Muscle of leg (tissue), 16 donors: ENCODE data around the gene CCSER2. TPM values are rescaled to one million over a fixed set of nuclear protein-coding genes. Genes with fewer than 3 reads are reported as not detected.
"Not testable (repeated sequence)": the region's sequence is repeated elsewhere in the genome, so short reads cannot be mapped to it uniquely, and the experiment has no call there.

Experiments used
- DNase-seq: peaks from one replicate; pipeline ENCODE4 v3.0.0; 2013
- H3K27ac ChIP-seq: one replicate; pipeline ENCODE4 v1.5.1; 2013; ENCODE audit warnings: mild to moderate bottlenecking, low read length, control low read depth
- H3K27me3 ChIP-seq: one replicate; pipeline ENCODE4 v1.6.1; 2013; ENCODE audit warnings: low read length; ENCODE audit not compliant: control insufficient read depth, insufficient read depth
- H3K36me3 ChIP-seq: one replicate; pipeline ENCODE4 v1.6.1; 2013; ENCODE audit warnings: low read length; ENCODE audit not compliant: control insufficient read depth, insufficient read depth
- H3K4me1 ChIP-seq: one replicate; pipeline ENCODE4 v1.6.1; 2013; ENCODE audit warnings: low read length; ENCODE audit not compliant: control insufficient read depth, insufficient read depth
- H3K4me3 ChIP-seq: one replicate; pipeline ENCODE4 v1.5.1; 2013; ENCODE audit warnings: low read length, control low read depth
- H3K9me3 ChIP-seq: replicated peaks from 2 replicates; pipeline ENCODE4 v1.6.1; 2013; ENCODE audit warnings: low read depth, low read length; ENCODE audit not compliant: control insufficient read depth
- WGBS: methylation state at CpG from one replicate; pipeline ENCODE4 v1.1.5; 2013; ENCODE audit warnings: missing lambda C conversion rate; ENCODE audit not compliant: insufficient coverage; 5-methylcytosine and 5-hydroxymethylcytosine counted together
- long read RNA-seq, 11 donors: transcript quantifications; one replicate each; lab custom pipeline, GENCODE V29; 2026
- polyA plus RNA-seq, 8 donors: library from polyadenylated mRNA; unstranded; fragments of 120-200 nt; gene quantifications; one replicate each; pipeline versions ENCODE4 v1.2.1 to v1.2.3, GENCODE V29; 2013; ENCODE audit warnings: inconsistent platforms in 1 of 8, low replicate concordance in 1 of 8; ENCODE audit not compliant: insufficient read length in 8 of 8, insufficient read depth in 1 of 8
- total RNA-seq: library from RNA; stranded (reverse); fragments of 120-200 nt; gene quantifications from one replicate; pipeline ENCODE4 v1.2.4, GENCODE V29; 2013

CCSER2 gene, protein sequence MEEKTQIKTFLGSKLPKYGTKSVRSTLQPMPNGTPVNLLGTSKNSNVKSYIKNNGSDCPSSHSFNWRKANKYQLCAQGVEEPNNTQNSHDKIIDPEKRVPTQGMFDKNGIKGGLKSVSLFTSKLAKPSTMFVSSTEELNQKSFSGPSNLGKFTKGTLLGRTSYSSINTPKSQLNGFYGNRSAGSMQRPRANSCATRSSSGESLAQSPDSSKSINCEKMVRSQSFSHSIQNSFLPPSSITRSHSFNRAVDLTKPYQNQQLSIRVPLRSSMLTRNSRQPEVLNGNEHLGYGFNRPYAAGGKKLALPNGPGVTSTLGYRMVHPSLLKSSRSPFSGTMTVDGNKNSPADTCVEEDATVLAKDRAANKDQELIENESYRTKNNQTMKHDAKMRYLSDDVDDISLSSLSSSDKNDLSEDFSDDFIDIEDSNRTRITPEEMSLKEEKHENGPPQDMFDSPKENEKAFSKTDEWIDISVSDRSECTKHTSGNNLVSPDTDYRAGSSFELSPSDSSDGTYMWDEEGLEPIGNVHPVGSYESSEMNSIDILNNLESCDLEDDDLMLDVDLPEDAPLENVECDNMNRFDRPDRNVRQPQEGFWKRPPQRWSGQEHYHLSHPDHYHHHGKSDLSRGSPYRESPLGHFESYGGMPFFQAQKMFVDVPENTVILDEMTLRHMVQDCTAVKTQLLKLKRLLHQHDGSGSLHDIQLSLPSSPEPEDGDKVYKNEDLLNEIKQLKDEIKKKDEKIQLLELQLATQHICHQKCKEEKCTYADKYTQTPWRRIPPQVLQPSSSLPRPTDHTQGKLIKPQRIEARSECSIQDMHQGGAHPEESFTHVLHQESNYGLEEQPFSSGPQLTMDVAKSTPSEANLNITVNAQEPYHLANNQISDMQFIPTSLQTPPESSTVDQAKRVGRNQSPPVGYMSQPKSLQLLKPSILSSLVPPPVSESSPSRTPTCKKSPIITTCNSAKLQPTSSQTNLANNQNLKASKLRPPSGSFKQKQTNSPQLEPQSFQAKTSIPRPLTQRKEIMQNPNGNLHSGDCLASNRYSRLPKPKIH
- total RNA-seq (44.1 TPM), polyA plus RNA-seq (10 to 100 TPM; 29.1 to 41.7 (median 36.7) TPM)
- long read RNA-seq, donor 1, full-length matches to known transcripts: 5 of 5 reads
- long read RNA-seq, donor 1, partial matches to known transcripts: 0 of 5 reads
- long read RNA-seq, donor 1, other reads (novel, unspliced or antisense): 0 of 5 reads
- long read RNA-seq, donor 2: 0 reads
- long read RNA-seq, donor 3, full-length matches to known transcripts: 7 of 13 reads
- long read RNA-seq, donor 3, partial matches to known transcripts: 6 of 13 reads
- long read RNA-seq, donor 3, other reads (novel, unspliced or antisense): 0 of 13 reads
- long read RNA-seq, donor 4, full-length matches to known transcripts: 3 of 13 reads
- long read RNA-seq, donor 4, partial matches to known transcripts: 10 of 13 reads
- long read RNA-seq, donor 4, other reads (novel, unspliced or antisense): 0 of 13 reads
- long read RNA-seq, donor 5, full-length matches to known transcripts: 13 of 74 reads
- long read RNA-seq, donor 5, partial matches to known transcripts: 61 of 74 reads
- long read RNA-seq, donor 5, other reads (novel, unspliced or antisense): 0 of 74 reads
- long read RNA-seq, donor 6, full-length matches to known transcripts: 5 of 11 reads
- long read RNA-seq, donor 6, partial matches to known transcripts: 6 of 11 reads
- long read RNA-seq, donor 6, other reads (novel, unspliced or antisense): 0 of 11 reads
- long read RNA-seq, donor 7, full-length matches to known transcripts: 5 of 15 reads
- long read RNA-seq, donor 7, partial matches to known transcripts: 10 of 15 reads
- long read RNA-seq, donor 7, other reads (novel, unspliced or antisense): 0 of 15 reads
- long read RNA-seq, donor 8, full-length matches to known transcripts: 6 of 24 reads
- long read RNA-seq, donor 8, partial matches to known transcripts: 18 of 24 reads
- long read RNA-seq, donor 8, other reads (novel, unspliced or antisense): 0 of 24 reads
- long read RNA-seq, donor 9, full-length matches to known transcripts: 5 of 5 reads
- long read RNA-seq, donor 9, partial matches to known transcripts: 0 of 5 reads
- long read RNA-seq, donor 9, other reads (novel, unspliced or antisense): 0 of 5 reads
- long read RNA-seq, donor 10, full-length matches to known transcripts: 7 of 37 reads
- long read RNA-seq, donor 10, partial matches to known transcripts: 30 of 37 reads
- long read RNA-seq, donor 10, other reads (novel, unspliced or antisense): 0 of 37 reads
- long read RNA-seq, donor 11, full-length matches to known transcripts: 6 of 14 reads
- long read RNA-seq, donor 11, partial matches to known transcripts: 8 of 14 reads
- long read RNA-seq, donor 11, other reads (novel, unspliced or antisense): 0 of 14 reads

DNA sequence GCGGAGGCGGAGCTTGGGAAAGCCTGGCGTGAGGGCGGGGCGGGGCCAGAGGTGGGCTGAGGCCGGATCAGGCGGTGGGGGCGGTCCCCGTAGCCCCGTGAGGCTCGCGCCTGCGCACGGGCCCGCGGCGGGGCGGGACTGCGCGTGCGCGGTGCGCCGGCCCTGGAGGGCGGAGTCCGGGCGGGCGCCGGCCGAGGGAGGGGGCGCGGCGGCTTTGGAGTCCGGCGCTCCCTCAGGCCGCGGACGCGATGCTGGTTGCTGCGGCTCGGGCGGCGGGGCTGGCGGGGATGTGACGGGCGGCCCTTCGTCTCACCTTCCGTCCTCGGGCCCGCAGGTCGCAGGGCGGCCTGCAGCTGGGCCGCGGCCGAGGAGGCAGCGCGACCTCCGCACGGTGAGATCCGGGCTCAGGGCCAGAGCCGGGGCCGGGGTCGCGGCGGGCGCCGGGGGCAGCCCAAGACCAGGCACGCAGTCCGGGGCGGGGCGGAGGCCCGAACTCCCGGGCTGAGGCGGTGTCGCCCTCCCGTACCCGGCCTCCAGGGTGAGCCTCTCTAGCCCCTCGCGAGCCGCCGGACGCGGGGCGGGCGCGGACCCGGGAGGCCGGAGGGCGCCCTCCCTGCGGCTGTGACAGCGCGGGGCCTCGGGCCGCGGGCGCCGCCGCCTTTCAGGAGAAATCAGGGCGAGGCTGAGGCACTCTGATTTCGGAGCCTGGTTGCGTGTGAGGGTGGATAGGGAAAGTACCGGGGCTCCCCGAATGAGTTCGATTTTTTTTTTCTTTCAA lies at the start of gene CCSER2:
CCSER2 (plus strand) TSS at position 172 of the 778 bp plus-strand sequence. CDS start 42,464 bp downstream, outside the sequence.
- Histone ChIP-seq H3K4me3 (peak within 1 kb of the TSS; percentile 77), H3K9me3 (no peaks in the 10 kb centered on the region), H3K27ac (peak within 1 kb of the TSS; percentile 79), H3K36me3 (no peaks in the 10 kb centered on the region), H3K27me3 (no peaks in the 10 kb centered on the region), H3K4me1 (peaks cover 8% of the 10 kb centered on the region)
- WGBS: under 1% methylated on average over 97 of the region's 104 CpGs
- DNase-seq: peak; percentile 94

GRCh38 chr10:84279876-84280475 lies 48.4 kb upstream of the CCSER2 start:
- 75% methylated on average over 5 of the region's 31 CpGs for WGBS
- H3K27ac ChIP-seq, H3K9me3 ChIP-seq, H3K4me3 ChIP-seq, DNase-seq, H3K36me3 ChIP-seq, H3K27me3 ChIP-seq, H3K4me1 ChIP-seq: not testable (repeated sequence)

DNA sequence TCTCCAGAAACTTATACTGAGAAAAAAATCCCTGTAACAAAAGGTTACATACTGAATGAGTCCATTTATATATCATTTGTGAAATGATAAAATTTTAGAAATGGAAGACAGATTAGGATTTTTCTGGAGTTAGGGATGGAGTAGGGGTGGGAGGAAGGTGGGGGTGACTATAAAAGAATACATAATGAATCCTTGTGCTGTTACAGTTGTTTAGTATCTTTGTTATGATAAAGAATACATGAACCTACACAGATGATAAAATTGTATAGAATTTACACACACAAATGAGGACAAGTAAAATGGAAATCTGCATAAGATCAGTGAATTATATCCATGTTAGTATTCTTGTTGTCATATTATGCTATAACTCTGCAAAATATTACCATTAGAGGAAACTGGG lies 41.7 kb upstream of the CCSER2 start:
- Histone ChIP-seq H3K27me3 (no peaks in the 10 kb centered on the region), H3K4me1 (no peaks in the 10 kb centered on the region), H3K36me3 (no peaks in the 10 kb centered on the region), H3K9me3 (no peaks in the 10 kb centered on the region), H3K27ac (no peak overlapping the region), H3K4me3 (no peak overlapping the region)
- DNase-seq: no peak

- Histone ChIP-seq H3K4me1 (no peaks in the 10 kb centered on the region), H3K27me3 (no peaks in the 10 kb centered on the region), H3K36me3 (no peaks in the 10 kb centered on the region), H3K9me3 (no peaks in the 10 kb centered on the region), H3K27ac (no peak overlapping the region), H3K4me3 (no peak overlapping the region)
- WGBS: 100% methylated on average over 1 of the region's 1 CpG
- DNase-seq: no peak
Measured at GRCh38 chr10:84288151-84288550, 40.2 kb upstream of the CCSER2 start.

DNA sequence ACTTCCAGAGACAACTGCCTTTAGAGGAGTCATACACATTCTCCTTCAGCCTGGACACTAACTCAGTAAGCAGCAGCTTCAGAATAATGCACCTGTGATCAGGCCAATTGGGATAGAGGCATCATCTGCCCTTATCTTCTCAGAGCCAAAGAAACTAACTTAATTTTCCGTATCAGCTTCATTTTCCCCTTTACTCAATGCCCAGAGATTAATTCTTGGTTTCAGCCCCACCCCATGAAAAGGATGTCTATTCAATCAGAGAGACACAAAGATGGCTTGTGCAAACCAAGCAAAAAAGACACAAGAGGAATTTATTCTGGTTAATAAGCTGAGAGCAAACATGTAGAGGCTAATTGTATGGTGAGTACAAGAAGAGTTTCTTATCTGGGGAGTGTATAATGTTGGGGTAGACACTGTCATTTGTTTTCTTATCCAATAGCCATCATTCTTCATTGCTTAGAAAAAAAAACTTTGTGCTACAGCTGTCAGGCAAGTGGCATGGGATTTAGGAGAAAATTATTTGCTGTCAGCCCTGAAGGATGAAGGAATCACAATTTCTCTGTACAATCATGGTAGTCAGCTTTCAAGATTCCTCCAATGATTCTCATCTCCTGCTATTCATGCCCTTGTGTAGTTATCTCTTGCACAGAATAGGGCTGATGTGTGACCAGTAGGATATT lies 38.7 kb upstream of the CCSER2 start:
- Histone ChIP-seq H3K27ac (no peak overlapping the region), H3K9me3 (no peaks in the 10 kb centered on the region), H3K4me1 (no peaks in the 10 kb centered on the region), H3K27me3 (no peaks in the 10 kb centered on the region), H3K4me3 (no peak overlapping the region), H3K36me3 (no peaks in the 10 kb centered on the region)
- no CpG with 5 or more reads among the region's 1 CpG for WGBS
- DNase-seq: no peak

DNA sequence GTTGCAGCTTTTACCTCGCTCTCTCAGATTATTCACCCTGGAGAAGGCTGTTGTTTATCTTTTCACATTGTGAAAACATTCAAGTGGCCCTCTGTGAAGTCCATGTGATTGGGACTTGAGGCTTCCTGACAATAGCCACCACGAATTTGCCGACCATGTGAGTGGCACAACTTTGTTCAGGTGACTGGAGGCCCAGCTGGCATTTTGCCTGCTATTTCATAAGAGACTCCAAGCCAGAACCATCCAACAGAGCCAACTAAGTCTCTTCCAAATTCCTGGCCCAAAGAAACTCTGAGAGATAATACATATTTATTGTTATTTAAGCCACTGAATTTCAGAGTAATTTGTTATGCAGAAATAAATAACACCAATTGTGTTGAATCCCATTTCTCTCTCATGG lies 38.2 kb upstream of the CCSER2 start:
- no peak overlapping the region for H3K4me3 ChIP-seq
- H3K27me3 ChIP-seq: no peaks in the 10 kb centered on the region
- no peaks in the 10 kb centered on the region for H3K9me3 ChIP-seq
- H3K4me1 ChIP-seq: no peaks in the 10 kb centered on the region
- no peaks in the 10 kb centered on the region for H3K36me3 ChIP-seq
- no peak for DNase-seq
- 80% methylated on average over 3 of the region's 3 CpGs for WGBS
- H3K27ac ChIP-seq: no peak overlapping the region

- Histone ChIP-seq H3K36me3 (no peaks in the 10 kb centered on the region), H3K4me3 (no peak overlapping the region), H3K27ac (no peak overlapping the region), H3K4me1 (peaks cover 6% of the 10 kb centered on the region), H3K9me3 (no peaks in the 10 kb centered on the region), H3K27me3 (no peaks in the 10 kb centered on the region)
- no CpG with 5 or more reads among the region's 1 CpG for WGBS
- peak; percentile 71 for DNase-seq
Measured at GRCh38 chr10:84291384-84291783, 37.0 kb upstream of the CCSER2 start.
